Naive B cell (primary cell): ENCODE results near the gene GLB1L. TPM values are rescaled to one million over a fixed set of nuclear protein-coding genes. Genes with fewer than 3 reads are reported as not detected.

ENCODE experiments used
- ATAC-seq, 2 donors: fragments of 150-1000 bp; cut with Tn5 transposase; 2 replicates each; pipeline ENCODE4 v1.10.0; 2021; ENCODE audit warnings: low read depth in 2 of 2, mild to moderate bottlenecking in 2 of 2, moderate library complexity in 2 of 2
- DNase-seq: peaks from one replicate; pipeline ENCODE4 v3.0.0; 2022
- H3K27ac Mint-ChIP-seq, 6 donors: one replicate each; pipeline ENCODE4 v1.8.0; 2020 to 2022; ENCODE audit warnings: mild to moderate bottlenecking in 6 of 6, mixed read lengths in 6 of 6, moderate library complexity in 5 of 6, inconsistent platforms in 2 of 6
- H3K27me3 Mint-ChIP-seq, 3 donors: one replicate each; pipeline ENCODE4 v1.8.0; 2021 to 2022; ENCODE audit warnings: mixed read lengths in 3 of 3, mild to moderate bottlenecking in 1 of 3
- H3K36me3 Mint-ChIP-seq, 2 donors: one replicate each; pipeline ENCODE4 v1.8.0; 2020 to 2022; ENCODE audit warnings: mixed read lengths in 2 of 2, inconsistent platforms in 1 of 2, mild to moderate bottlenecking in 1 of 2
- H3K4me1 Mint-ChIP-seq, 3 donors: one replicate each; pipeline ENCODE4 v1.8.0; 2020 to 2022; ENCODE audit warnings: mixed read lengths in 3 of 3, inconsistent platforms in 1 of 3, mild to moderate bottlenecking in 1 of 3, moderate library complexity in 1 of 3
- H3K4me3 Mint-ChIP-seq, 8 donors: one replicate each; pipeline ENCODE4 v1.8.0; 2020 to 2022; ENCODE audit warnings: mild to moderate bottlenecking in 8 of 8, mixed read lengths in 8 of 8, moderate library complexity in 8 of 8, inconsistent platforms in 2 of 8
- H3K9me3 Mint-ChIP-seq, 7 donors: one replicate each; pipeline ENCODE4 v1.8.0; 2020 to 2022; ENCODE audit warnings: mixed read lengths in 7 of 7, mild to moderate bottlenecking in 5 of 7, inconsistent platforms in 2 of 7, moderate library complexity in 1 of 7
- polyA plus RNA-seq, 6 donors: library from polyadenylated mRNA; unstranded; fragments of 300-500 nt; fragmentation: Illumina TruSeq; gene quantifications; one replicate each; pipeline ENCODE4 v1.2.3, GENCODE V29; 2021; ENCODE audit warnings: low read depth in 6 of 6

GLB1L gene
- polyA plus RNA-seq, 6 donors from 2014 or later = 0.24 to 1.5 (median 1.00) TPM; not detected in 1

DNA sequence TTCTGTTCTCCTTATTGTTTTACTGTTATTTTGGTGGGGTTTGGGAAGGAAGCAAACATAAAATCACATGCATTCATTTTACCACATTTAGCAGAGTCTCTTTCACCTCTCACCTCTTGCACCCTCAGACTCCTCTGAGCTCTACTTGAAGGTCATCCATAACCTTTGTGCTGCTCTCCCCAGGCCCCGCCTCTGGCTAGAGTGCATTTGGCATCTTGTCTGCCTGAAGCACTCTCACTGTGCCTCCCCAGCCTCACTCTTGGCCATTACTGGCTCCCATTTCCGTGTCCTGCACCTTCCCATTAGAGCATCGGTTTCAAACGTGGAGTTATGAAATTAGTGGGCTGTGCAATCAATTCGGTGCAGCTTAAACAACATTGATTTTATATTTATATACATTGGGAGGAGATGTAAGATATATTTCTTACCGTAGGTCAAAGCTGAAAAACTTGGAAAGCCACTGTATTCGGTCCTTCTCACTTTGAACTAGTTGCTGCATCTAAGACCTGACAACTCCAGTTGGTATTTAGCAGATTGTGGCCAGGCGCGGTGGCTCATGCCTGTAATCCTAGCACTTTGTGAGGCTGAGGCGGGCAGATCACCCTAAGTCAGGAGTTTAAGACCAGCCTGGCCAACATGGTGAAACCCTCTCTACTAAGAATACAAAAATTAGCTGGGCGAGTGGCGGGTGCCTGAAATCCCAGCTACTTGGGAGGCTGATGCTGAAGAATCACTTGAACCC is 45.6 kb downstream of the GLB1L start:
- Mint-ChIP-seq H3K4me3 (no peak overlapping the region), H3K9me3 (no peaks in the 10 kb centered on the region), H3K27ac (no peak overlapping the region), H3K27me3 (peaks cover 5 to 19% (median 17%) of the 10 kb centered on the region in 3 donors), H3K4me1 (peaks cover 0 to 3% (median 0%) of the 10 kb centered on the region in 3 donors), H3K36me3 (no peaks in the 10 kb centered on the region)
- DNase-seq (no peak), ATAC-seq (no peak)

DNA sequence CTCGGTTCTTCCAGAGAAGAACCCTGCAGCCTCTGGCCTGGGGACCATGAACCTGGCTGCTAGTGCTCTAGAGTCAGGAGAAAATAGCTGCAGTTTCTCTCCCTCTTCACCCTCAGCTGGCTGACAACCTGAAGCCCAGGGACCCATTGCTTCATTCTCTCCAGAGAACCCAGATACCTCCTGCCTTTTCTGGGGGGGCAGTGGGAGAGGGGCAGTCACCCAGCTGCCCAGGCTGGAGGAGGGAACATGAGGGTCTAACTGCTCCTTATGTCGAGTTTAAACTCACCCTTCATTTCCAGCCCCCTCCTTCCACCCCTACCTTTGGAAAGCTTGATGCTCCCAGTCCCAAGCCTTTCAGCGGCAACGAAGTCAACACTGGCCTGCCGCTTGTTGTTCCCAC is 46.3 kb downstream of the GLB1L start:
- DNase-seq (no peak), ATAC-seq (no peak)
- Mint-ChIP-seq H3K4me1 (peaks cover 0 to 3% (median 0%) of the 10 kb centered on the region in 3 donors), H3K9me3 (no peaks in the 10 kb centered on the region), H3K36me3 (no peaks in the 10 kb centered on the region), H3K4me3 (no peak overlapping the region), H3K27me3 (peaks cover 5 to 19% (median 17%) of the 10 kb centered on the region in 3 donors), H3K27ac (no peak overlapping the region)

DNA sequence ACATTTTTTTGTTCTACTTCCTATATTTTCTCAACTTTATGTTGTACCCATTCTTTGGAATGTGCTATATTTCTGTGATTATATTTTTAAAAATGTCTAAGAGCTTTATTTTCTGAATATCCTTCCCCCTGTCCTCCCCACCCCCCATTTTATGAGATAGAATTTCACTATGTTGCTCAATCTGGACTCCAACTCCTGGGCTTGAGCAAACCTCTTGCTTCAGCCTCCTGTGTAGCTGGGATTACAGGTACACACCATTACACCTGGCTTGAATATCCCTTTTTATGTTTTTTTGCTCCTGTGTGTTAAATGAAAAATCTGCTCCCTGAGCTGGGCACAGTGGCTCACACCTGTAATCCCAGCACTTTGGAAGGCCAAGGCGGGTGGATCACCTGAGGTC is 47.9 kb downstream of the GLB1L start:
- DNase-seq (no peak), ATAC-seq (no peak)
- peaks cover 5 to 19% (median 17%) of the 10 kb centered on the region in 3 donors for H3K27me3 Mint-ChIP-seq
- H3K4me3 Mint-ChIP-seq = no peak overlapping the region
- H3K4me1 Mint-ChIP-seq = peaks cover 0 to 3% (median 0%) of the 10 kb centered on the region in 3 donors
- H3K9me3 Mint-ChIP-seq = no peaks in the 10 kb centered on the region
- no peak overlapping the region for H3K27ac Mint-ChIP-seq
- no peaks in the 10 kb centered on the region for H3K36me3 Mint-ChIP-seq

DNA sequence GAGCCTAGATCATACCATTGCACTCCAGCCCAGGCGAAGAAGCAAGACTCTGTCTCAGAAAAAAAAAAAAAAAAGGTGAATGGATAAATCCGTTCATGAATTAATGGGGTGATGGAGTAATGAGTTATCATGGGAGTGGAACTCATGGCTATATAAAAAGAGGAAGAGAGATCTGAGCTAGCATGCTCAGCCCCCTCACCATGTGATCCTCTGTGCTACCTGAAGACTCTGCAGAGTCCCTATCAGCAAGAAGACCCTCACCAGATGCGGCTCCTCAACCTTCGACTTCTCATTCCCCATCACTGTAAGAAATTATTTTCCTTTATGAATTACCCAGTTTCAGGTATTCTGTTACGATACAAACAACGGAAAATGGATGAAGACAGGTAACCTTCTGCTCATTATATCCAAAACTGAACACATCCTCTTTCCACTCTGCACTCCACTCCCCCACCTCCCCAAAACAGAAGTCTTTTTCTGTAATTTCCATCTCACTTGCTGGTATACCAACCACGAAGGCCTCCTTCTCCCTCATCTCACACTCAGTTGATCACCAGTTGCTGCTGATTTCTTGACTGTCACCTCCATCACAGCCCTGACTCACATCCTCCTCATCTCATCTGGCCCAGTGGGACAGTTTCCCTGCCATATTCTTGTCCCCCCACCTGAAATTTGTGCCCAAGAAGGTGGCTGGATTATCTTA is 58.3 kb downstream of the GLB1L start:
- H3K27me3 Mint-ChIP-seq = no peaks in the 10 kb centered on the region

More for the DNA sequence above, 58.3 kb downstream of the GLB1L start:
- ATAC-seq (peak; percentile 58 to 79), DNase-seq (no peak)
- Mint-ChIP-seq H3K27ac (peak overlapping the region; percentile 18 to 91 (median 56)), H3K4me1 (peaks cover 11 to 21% (median 13%) of the 10 kb centered on the region in 3 donors), H3K4me3 (peak overlapping the region in 1 of 8 donors; percentile 53), H3K9me3 (no peaks in the 10 kb centered on the region), H3K36me3 (peaks cover 0 to 5% of the 10 kb centered on the region in 2 donors)

Other genes starting within 250 kb of the GLB1L start
- not detected for gene CFAP65, start 203.9 kb downstream of the GLB1L start, polyA plus RNA-seq
- gene IHH, start 184.5 kb downstream of the GLB1L start, polyA plus RNA-seq = not detected
- gene NHEJ1, start 84.6 kb downstream of the GLB1L start, polyA plus RNA-seq = 10 to 100 TPM; 24.8 to 31.5 (median 27.7) TPM
- gene SLC23A3, start 75.4 kb downstream of the GLB1L start, polyA plus RNA-seq = under 1 TPM in 2 of 6 donors, not detected in 4; 0.18 to 0.24 TPM
- 100 to 1,000 TPM; 112 to 157 (median 133) TPM for gene CNPPD1, start 68.5 kb downstream of the GLB1L start, polyA plus RNA-seq
- gene RETREG2, start 67.2 kb downstream of the GLB1L start, polyA plus RNA-seq = 100 to 1,000 TPM in 1 of 6 donors, 10 to 100 TPM in 5; 54.7 to 113 (median 62.7) TPM
- 10 to 100 TPM; 50.7 to 77.7 (median 57.9) TPM for gene ZFAND2B, start 38.7 kb downstream of the GLB1L start, polyA plus RNA-seq
- 1 to 10 TPM in 5 of 6 donors, not detected in 1; 2.1 to 6.4 (median 3.2) TPM for gene ABCB6, start 26.5 kb downstream of the GLB1L start, polyA plus RNA-seq
- gene ATG9A, start 15.8 kb downstream of the GLB1L start, polyA plus RNA-seq = 10 to 100 TPM; 12.6 to 25.4 (median 18.1) TPM
- gene ANKZF1, start 15.6 kb downstream of the GLB1L start, polyA plus RNA-seq = 10 to 100 TPM; 22.4 to 45.5 (median 25.4) TPM
- gene STK16, start within 50 bp of the GLB1L start, polyA plus RNA-seq = 10 to 100 TPM; 14.7 to 28.3 (median 21.9) TPM
- gene TUBA4B, start 7.8 kb upstream of the GLB1L start, polyA plus RNA-seq = not detected
- gene TUBA4A, start 8.5 kb upstream of the GLB1L start, polyA plus RNA-seq = 100 to 1,000 TPM; 129 to 165 (median 149) TPM
- 10 to 100 TPM in 1 of 6 donors, 1 to 10 TPM in 5; 1.1 to 12.9 (median 8.8) TPM for gene DNAJB2, start 33.9 kb upstream of the GLB1L start, polyA plus RNA-seq
- under 1 TPM in 4 of 6 donors, not detected in 2; 0.29 to 0.80 (median 0.59) TPM for gene PTPRN, start 64.0 kb upstream of the GLB1L start, polyA plus RNA-seq
- gene RESP18, start 87.3 kb upstream of the GLB1L start, polyA plus RNA-seq = not detected
- gene DNPEP, start 142.5 kb upstream of the GLB1L start, polyA plus RNA-seq = 10 to 100 TPM; 49.4 to 78.6 (median 56.3) TPM
- gene DES, start 172.9 kb upstream of the GLB1L start, polyA plus RNA-seq = not detected
- gene SPEG, start 189.4 kb upstream of the GLB1L start, polyA plus RNA-seq = under 1 TPM in 1 of 6 donors, not detected in 5; 0.18 TPM